A673 (cell line): ENCODE results near the gene FBXO22.

ENCODE experiments used
- CTCF ChIP-seq: fragments of 300-800, 200-600 bp; sonication (generic); conservative IDR thresholded peaks from 2 replicates; pipeline ENCODE4 v1.5.1; 2017; ENCODE audit warnings: low read depth, mild to moderate bottlenecking, antibody characterized with exemption, low read length, moderate library complexity, mixed read lengths
- EZH2 ChIP-seq: fragments of 200-600 bp; sonication (generic); IDR thresholded peaks from 2 replicates; pipeline ENCODE4 v1.6.1; 2017; ENCODE audit warnings: borderline replicate concordance, low read depth, mild to moderate bottlenecking, mixed read lengths, antibody characterized with exemption, low read length; ENCODE audit not compliant: poor library complexity, severe bottlenecking

DNA sequence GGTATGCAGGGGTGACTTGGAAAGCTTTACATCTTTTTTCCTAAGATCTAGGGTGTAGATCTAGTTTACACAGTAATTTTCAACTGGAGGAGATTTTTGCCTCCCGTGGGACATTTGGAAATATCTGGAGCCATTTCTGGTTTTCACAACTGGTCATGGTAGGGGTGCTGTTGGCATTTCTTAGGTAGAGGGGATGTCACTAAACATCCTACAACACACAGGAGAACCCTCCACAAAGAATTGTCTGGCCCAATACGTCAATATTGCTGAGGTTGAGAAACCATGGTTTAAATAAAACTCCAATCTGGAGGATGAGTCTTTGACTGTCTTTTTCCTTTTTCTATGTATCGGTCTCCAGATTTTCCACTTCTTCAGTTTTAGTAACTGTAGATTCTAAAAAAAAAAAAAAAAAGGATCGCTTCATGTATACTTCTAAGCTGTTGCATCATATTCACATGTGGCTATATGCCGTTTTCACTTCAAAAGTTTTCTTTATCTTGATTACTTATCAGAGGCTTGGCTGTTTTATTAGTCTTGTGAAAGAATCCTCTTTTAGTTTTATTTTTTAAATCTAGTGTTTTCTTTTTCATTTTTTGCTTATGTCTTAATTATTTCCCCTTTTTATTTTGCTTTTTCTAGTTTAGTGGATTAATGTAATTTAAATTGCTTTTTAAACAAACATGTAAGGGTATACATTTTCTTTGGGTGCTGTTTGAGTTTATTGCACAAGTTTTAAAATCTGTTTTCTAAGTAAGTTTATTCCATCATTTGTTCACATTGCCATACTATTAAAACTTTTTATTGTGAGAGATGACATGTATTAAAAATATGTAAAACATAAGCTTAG, 39.2 kb upstream of the FBXO22 start:
- no peak for TF ChIP-seq CTCF
- no peak for TF ChIP-seq EZH2
